Measurements from ENCODE around the gene SORCS2. TPM values are rescaled to one million over a fixed set of nuclear protein-coding genes. Genes with fewer than 3 reads are reported as not detected.

SORCS2 gene
- total and polyA plus RNA-seq, 2 of the 8 experiments (the other 6 are each of a cell fraction or from before 2014, with no cell fraction given), result 0.36 to 1.8 TPM

GRCh38 chr4:7347981-7348380 is 155.6 kb downstream of the SORCS2 start:
- Histone ChIP-seq H3K27ac (ENCODE audit: low read depth, low read length) (no peak overlapping the region), H3K4me1 (replicated peaks in 1 of 4; ENCODE audit: control insufficient read depth in 3 of 4, insufficient read depth in 4 of 4, low read length in 3 of 4) (no peaks in the 10 kb centered on the region; a peak in 1 of 7 replicates), H4K20me1 (replicated peaks in 1 of 2; ENCODE audit: control insufficient read depth in 1 of 2, insufficient read depth in 2 of 2, low read length in 2 of 2) (no peaks in the 10 kb centered on the region), H2BK20ac (ENCODE audit: low read length) (no peak overlapping the region), H2BK15ac (ENCODE audit: low read length) (no peak overlapping the region), H3K9me3 (ENCODE audit: insufficient read depth in 2 of 2, low read depth in 1 of 2, low read length in 1 of 2) (no peaks in the 10 kb centered on the region), H3K23ac (ENCODE audit: insufficient read length) (no peak overlapping the region), H4K91ac (replicated peaks; ENCODE audit: insufficient read length, low read length) (no peak overlapping the region), H3K4me3 (ENCODE audit: extremely low read depth in 1 of 4, insufficient read depth in 2 of 4, low read depth in 3 of 4, low read length in 4 of 4) (no peak overlapping the region), H3K4me2 (ENCODE audit: insufficient read depth in 1 of 2, low read depth in 2 of 2, low read length in 2 of 2) (no peak overlapping the region), H2AK5ac (ENCODE audit: low read depth, low read length) (no peak overlapping the region), H3K79me1 (ENCODE audit: low read depth, low read length) (no peaks in the 10 kb centered on the region), H4K5ac (ENCODE audit: insufficient read length, low read depth, low read length) (no peak overlapping the region), H3K36me3 (ENCODE audit: control insufficient read depth in 2 of 4, insufficient read depth in 4 of 4, low read length in 3 of 4) (no peaks in the 10 kb centered on the region), H3K4ac (replicated peaks; ENCODE audit: insufficient read length, low read depth, low read length) (no peak overlapping the region), H3K9ac (replicated peaks in 1 of 4; ENCODE audit: extremely low read depth in 1 of 4, low read depth in 3 of 4, low read length in 3 of 4) (no peak overlapping the region), H3K23me2 (ENCODE audit: low read depth, low read length) (peaks cover 5% of the 10 kb centered on the region; the same call in 1 of the 2 replicates), H2BK120ac (replicated peaks; ENCODE audit: low read depth, low read length) (no peak overlapping the region), H2BK12ac (ENCODE audit: low read depth, low read length) (no peak overlapping the region), H3K18ac (ENCODE audit: extremely low read depth, low read length) (no peak overlapping the region), H3K79me2 (ENCODE audit: control insufficient read depth in 1 of 2, insufficient read depth in 2 of 2, low read length in 2 of 2) (no peaks in the 10 kb centered on the region), H4K8ac (ENCODE audit: extremely low read depth, insufficient read depth, low read length) (no peak overlapping the region), H3K56ac (replicated peaks; ENCODE audit: insufficient read length, low read depth, low read length) (no peak overlapping the region), H2AFZ (ENCODE audit: low read length) (no peak overlapping the region), H3K14ac (ENCODE audit: insufficient read length) (no peak overlapping the region), H2BK5ac (ENCODE audit: low read depth, low read length) (no peak overlapping the region), H3K27me3 (replicated peaks in 1 of 4; ENCODE audit: control insufficient read depth in 3 of 4, extremely low read depth in 1 of 4, insufficient read depth in 3 of 4, low read length in 3 of 4) (no peaks in the 10 kb centered on the region)
- no peak for FAIRE-seq
- POLR2A ChIA-PET (ENCODE audit: partially characterized antibody), result no interaction called here
- no peak for DNase-seq (ENCODE audit: low read depth in 1 of 2, low spot score in 2 of 2)
- CTCF ChIA-PET (ENCODE audit: partially characterized antibody), result interaction anchor here (7.2 kb wide), 1 partner anchor 13 kb away, joined by 36 read pairs; no protein-coding TSS in a partner anchor
- WGBS, 2 experiments (ENCODE audit: extremely low coverage in 1 of 2, insufficient coverage in 1 of 2, insufficient read length in 1 of 2, insufficient replicate concordance in 2 of 2, low coverage in 1 of 2, low lambda C conversion rate in 2 of 2, missing lambda C conversion rate in 1 of 2), result 84% methylated on average over 7 of the region's 7 CpGs; no CpG with 5 or more reads in 1 of the 2 experiments
- TF ChIP-seq CHD2 (IDR thresholded peaks at IDR 0.05; ENCODE audit: low read length) (no peak), RNF2 (IDR thresholded peaks at IDR 0.05; ENCODE audit: borderline replicate concordance, low read depth, low read length, missing control alignments, poor library complexity, severe bottlenecking) (no peak), TAF1 (IDR thresholded peaks at IDR 0.05; ENCODE audit: low read depth, low read length) (no peak), CHD1 (IDR thresholded peaks at IDR 0.05; ENCODE audit: low read depth, low read length) (no peak), SIRT6 (IDR thresholded peaks at IDR 0.05; ENCODE audit: low read length) (no peak)
